ENCODE results near the gene P2RY6. TPM values are rescaled to one million over a fixed set of nuclear protein-coding genes. Genes with fewer than 3 reads are reported as not detected.

The P2RY6 gene
- total and polyA plus RNA-seq, 2 of the 4 experiments (the other 2 are of a cell fraction) = 0.44 TPM; not detected in 1

DNA sequence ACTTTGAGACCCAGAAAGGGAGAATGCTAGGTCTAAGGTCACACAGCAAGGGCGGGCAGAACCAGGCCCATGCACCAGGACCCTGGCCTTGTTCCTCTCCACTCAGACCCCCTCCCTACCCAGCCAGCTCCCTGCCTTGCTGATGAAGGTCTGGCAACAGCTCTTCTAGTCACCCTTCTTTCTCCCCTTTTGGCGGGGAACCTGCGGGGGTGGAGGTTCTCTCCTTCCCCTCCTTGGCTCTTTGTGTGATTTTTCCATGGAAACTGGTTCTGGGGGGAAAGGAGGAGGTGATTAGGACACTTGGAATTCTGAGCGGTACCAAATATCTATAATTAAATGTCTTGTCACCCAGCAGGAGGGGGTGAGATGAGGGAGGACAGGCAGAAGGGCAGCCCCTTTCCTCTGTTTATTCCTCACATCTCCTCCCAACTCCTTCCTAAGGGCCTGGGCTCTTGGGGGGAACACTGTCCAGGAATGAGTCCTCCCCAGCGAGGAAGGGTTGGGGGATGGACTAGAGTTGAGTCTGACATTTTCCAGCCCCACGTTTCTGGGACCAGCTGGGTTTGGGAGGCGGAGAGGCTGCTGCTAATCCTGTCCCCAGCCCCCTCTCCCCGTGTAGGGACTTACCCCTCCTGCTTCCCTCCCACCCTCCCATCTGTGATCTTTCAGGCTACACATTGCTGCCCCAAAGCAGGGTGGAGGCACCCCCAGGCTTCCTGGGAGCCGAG lies 43.3 kb downstream of the P2RY6 start:
- Histone ChIP-seq H3K14ac (replicated peaks; ENCODE audit: low read depth, low read length) (peak overlapping the region; percentile 87), H2AK9ac (replicated peaks; ENCODE audit: low read depth, low read length, poor library complexity) (peak overlapping the region; percentile 85), H2AK5ac (ENCODE audit: low read depth, low read length) (peak overlapping the region; percentile 75), H4K8ac (ENCODE audit: low read depth in 2 of 2, low read length in 2 of 2) (peak overlapping the region in 1 of 2 experiments; percentile 48; a peak in 2 of 4 replicates), H3K36me3 (ENCODE audit: control insufficient read depth, insufficient read depth, low read length) (peaks cover 25% of the 10 kb centered on the region; the same call in 1 of the 2 replicates), H3K4me3 (ENCODE audit: insufficient read depth, low read depth, low read length) (no peak overlapping the region), H3K27me3 (ENCODE audit: control insufficient read depth, insufficient read depth, low read length) (no peaks in the 10 kb centered on the region), H2AFZ (replicated peaks; ENCODE audit: low read length, poor library complexity) (no peak overlapping the region), H2BK5ac (ENCODE audit: low read depth, low read length, poor library complexity, severe bottlenecking) (peak overlapping the region; percentile 75), H3K9me1 (ENCODE audit: insufficient read depth, low read length) (peaks cover 32% of the 10 kb centered on the region), H2BK120ac (ENCODE audit: low read depth, low read length) (peak overlapping the region; percentile 55; the same call in 1 of the 2 replicates), H3K4me2 (ENCODE audit: low read depth, low read length) (peak overlapping the region; percentile 95), H3K9me3 (ENCODE audit: control insufficient read depth, insufficient read depth, low read length) (no peaks in the 10 kb centered on the region), H3K56ac (ENCODE audit: extremely low read depth, insufficient read depth, low read length) (no peak overlapping the region), H3K23ac (ENCODE audit: low read depth, low read length) (peak overlapping the region; percentile 90), H3K9ac (ENCODE audit: low read depth, low read length) (peak overlapping the region; percentile 27; the same call in 1 of the 2 replicates), H3K4me1 (ENCODE audit: control insufficient read depth, insufficient read depth, low read length) (peaks cover 60% of the 10 kb centered on the region), H3K79me1 (ENCODE audit: low read depth in 1 of 2, low read length in 2 of 2) (peaks cover 4 to 71% of the 10 kb centered on the region in 2 experiments; a peak in 2 of 4 replicates), H2BK15ac (ENCODE audit: low read depth, low read length) (peak overlapping the region; percentile 42; the same call in 1 of the 3 replicates), H2BK20ac (ENCODE audit: low read depth, low read length) (peak overlapping the region; percentile 70; the same call in 1 of the 2 replicates), H4K20me1 (ENCODE audit: insufficient read depth, low read length) (peaks cover 83% of the 10 kb centered on the region), H4K5ac (ENCODE audit: low read depth, low read length) (0 out of 2 replicates have a peak overlapping the region, but pooled peaks have one; percentile 24), H4K91ac (ENCODE audit: insufficient read depth, low read depth, low read length) (peak overlapping the region; percentile 69; the same call in 1 of the 2 replicates), H3K27ac (ENCODE audit: insufficient read depth, low read length) (peak overlapping the region; percentile 56), H3K18ac (ENCODE audit: low read depth, low read length) (peak overlapping the region; percentile 31), H3K4ac (ENCODE audit: low read depth, low read length) (peak overlapping the region; percentile 75)
- ATAC-seq (ENCODE audit: low read depth) = no peak
- intact Hi-C loops (cut with micrococcal nuclease) = no loop called here
- no CpG with 5 or more reads among the region's 9 CpGs for WGBS, 2 experiments (ENCODE audit: extremely low coverage in 2 of 2, insufficient read length in 1 of 2)
- CTCF ChIA-PET = no interaction called here
- POLR2A ChIA-PET (ENCODE audit: unreplicated experiment) = interaction anchor here (0.5 kb wide), 1 partner anchor 60 kb away, joined by 5 read pairs; no protein-coding TSS in a partner anchor
- BruUV-seq (replicated peaks) = no TSS peak
- TF ChIP-seq BHLHE40 (IDR thresholded peaks at IDR 0.05; ENCODE audit: low read depth, low read length) (no peak), MAZ (IDR thresholded peaks at IDR 0.05; ENCODE audit: borderline replicate concordance, low read depth, low read length) (peak; percentile 20)
- in situ Hi-C loops (cut with MboI; ENCODE audit: low sequenced_read_pairs) = no loop called here
- dilution Hi-C loops (cut with HindIII; ENCODE audit: low sequenced_read_pairs, unreplicated experiment) = no loop called here
- DNase-seq = no peak

Measured in IMR-90 (cell line).